Muscle layer of colon (tissue), 2 donors: ENCODE measurements around the gene CRYZ.
"Not testable (repeated sequence)": the region's sequence is repeated elsewhere in the genome, so short reads cannot be mapped to it uniquely, and the experiment has no call there.

Experiments used
- H3K27ac ChIP-seq: one replicate; pipeline ENCODE4 v1.7.0; 2013; ENCODE audit warnings: low read depth, mild to moderate bottlenecking, low read length, moderate library complexity
- H3K27me3 ChIP-seq, 2 donors: one replicate each; pipeline ENCODE4 v1.7.0; 2013; ENCODE audit warnings: low read length in 2 of 2, mild to moderate bottlenecking in 2 of 2; ENCODE audit not compliant: insufficient read depth in 2 of 2, control insufficient read depth in 1 of 2
- H3K36me3 ChIP-seq: one replicate; pipeline ENCODE4 v1.7.0; 2013; ENCODE audit warnings: mild to moderate bottlenecking, low read length; ENCODE audit not compliant: insufficient read depth
- H3K4me1 ChIP-seq: one replicate; pipeline ENCODE4 v1.7.0; 2013; ENCODE audit warnings: mild to moderate bottlenecking, low read length; ENCODE audit not compliant: insufficient read depth
- H3K4me3 ChIP-seq, 2 donors: one replicate each; pipeline ENCODE4 v1.7.0; 2013; ENCODE audit warnings: low read length in 2 of 2, low read depth in 1 of 2, mild to moderate bottlenecking in 1 of 2, moderate library complexity in 1 of 2
- H3K9ac ChIP-seq: one replicate; pipeline ENCODE4 v1.7.0; 2013; ENCODE audit warnings: low read length
- H3K9me3 ChIP-seq: one replicate; pipeline ENCODE4 v1.7.0; 2013; ENCODE audit warnings: mild to moderate bottlenecking, low read length
- donor health status: abdominal sarcoma.
- donor health status: Adenocarcinoma of cecum.

CRYZ gene

GRCh38 chr1:74755475-74755874 is 22.6 kb upstream of the CRYZ start:
- H3K9me3 ChIP-seq = no peaks in the 10 kb centered on the region
- no peak overlapping the region for H3K9ac ChIP-seq
- no peaks in the 10 kb centered on the region for H3K27me3 ChIP-seq
- H3K27ac ChIP-seq = no peak overlapping the region
- no peaks in the 10 kb centered on the region for H3K4me1 ChIP-seq
- peaks cover 49% of the 10 kb centered on the region for H3K36me3 ChIP-seq
- no peak overlapping the region for H3K4me3 ChIP-seq

- no peaks in the 10 kb centered on the region for H3K27me3 ChIP-seq
- H3K36me3 ChIP-seq = peaks cover 56% of the 10 kb centered on the region
- no peak overlapping the region for H3K4me3 ChIP-seq
- H3K27ac ChIP-seq = no peak overlapping the region
- no peaks in the 10 kb centered on the region for H3K9me3 ChIP-seq
- H3K4me1 ChIP-seq = no peaks in the 10 kb centered on the region
- H3K9ac ChIP-seq = no peak overlapping the region
Observed at GRCh38 chr1:74753104-74753503, 20.3 kb upstream of the CRYZ start.

DNA sequence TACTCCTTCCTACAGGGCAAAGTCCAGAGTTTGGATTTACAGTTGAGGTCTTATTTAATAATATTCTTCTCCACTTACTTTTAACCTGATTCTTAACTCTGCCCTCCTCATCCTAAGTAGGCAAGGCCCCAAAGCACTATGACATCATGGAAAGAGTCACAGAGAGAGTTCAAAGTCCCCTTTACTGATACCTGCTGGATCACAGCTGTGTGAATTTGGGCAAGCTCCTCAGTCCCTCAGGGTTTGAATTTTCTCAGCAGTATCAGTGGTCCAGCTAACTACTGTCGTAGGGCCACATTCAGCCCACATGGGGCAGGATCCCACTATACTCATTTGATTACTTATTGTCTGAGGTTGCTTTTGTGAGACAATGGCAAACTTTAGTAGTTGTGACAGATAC is 16.1 kb upstream of the CRYZ start:
- Histone ChIP-seq H3K9ac (no peak overlapping the region), H3K9me3 (no peaks in the 10 kb centered on the region), H3K4me1 (no peaks in the 10 kb centered on the region), H3K4me3 (no peak overlapping the region), H3K27me3 (no peaks in the 10 kb centered on the region), H3K27ac (no peak overlapping the region), H3K36me3 (peaks cover 38% of the 10 kb centered on the region)

DNA sequence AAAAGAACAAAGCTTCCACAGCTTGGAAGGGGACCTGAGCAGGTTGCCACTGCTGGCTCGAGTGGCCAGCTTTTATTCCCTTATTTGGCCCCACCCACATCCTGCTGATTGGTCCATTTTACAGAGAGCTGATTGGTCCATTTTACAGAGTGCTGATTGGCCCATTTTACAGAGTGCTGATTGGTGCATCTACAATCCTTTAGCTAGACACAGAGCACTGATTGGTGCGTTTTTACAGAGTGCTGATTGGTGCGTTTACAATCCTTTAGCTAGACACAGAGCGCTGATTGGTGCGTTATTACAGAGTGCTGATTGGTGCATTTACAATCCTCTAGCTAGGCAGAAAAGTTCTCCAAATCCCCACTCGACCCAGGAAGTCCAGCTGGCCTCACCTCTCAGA is 12.4 kb upstream of the CRYZ start:
- H3K9ac ChIP-seq, H3K4me1 ChIP-seq, H3K4me3 ChIP-seq, H3K27ac ChIP-seq, H3K27me3 ChIP-seq, H3K9me3 ChIP-seq: not testable (repeated sequence)
- peaks cover 39% of the 10 kb centered on the region for H3K36me3 ChIP-seq

DNA sequence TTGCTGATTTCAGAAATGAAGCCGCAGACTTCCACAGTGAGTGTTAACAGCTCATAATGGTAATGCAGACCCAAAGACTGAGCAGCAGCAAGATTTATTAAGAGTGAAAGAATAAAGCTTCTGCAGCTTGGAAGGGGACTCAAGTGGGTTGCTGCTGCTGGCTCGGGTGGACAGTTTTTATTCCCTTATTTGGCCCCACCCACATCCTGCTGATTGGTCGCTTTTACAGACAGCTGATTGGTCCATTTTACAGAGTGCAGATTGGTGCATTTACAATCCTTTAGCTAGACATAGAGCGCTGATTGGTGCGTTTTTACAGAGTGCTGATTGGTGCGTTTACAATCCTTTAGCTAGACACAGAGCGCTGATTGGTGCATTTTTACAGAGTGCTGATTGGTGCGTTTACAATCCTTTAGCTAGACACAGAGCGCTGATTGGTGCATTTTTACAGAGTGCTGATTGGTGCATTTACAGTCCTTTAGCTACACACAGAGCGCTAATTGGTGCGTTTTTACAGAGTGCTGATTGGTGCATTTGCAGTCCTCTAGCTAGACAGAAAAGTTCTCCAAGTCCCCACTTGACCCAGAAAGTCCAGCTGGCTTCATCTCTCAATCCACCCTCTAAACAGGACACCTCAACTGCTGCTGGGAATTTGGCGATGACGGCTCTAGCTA is 7.6 kb upstream of the CRYZ start:
- H3K27ac ChIP-seq, H3K9ac ChIP-seq, H3K4me3 ChIP-seq, H3K27me3 ChIP-seq, H3K9me3 ChIP-seq, H3K4me1 ChIP-seq: not testable (repeated sequence)
- peaks cover 43% of the 10 kb centered on the region for H3K36me3 ChIP-seq

DNA sequence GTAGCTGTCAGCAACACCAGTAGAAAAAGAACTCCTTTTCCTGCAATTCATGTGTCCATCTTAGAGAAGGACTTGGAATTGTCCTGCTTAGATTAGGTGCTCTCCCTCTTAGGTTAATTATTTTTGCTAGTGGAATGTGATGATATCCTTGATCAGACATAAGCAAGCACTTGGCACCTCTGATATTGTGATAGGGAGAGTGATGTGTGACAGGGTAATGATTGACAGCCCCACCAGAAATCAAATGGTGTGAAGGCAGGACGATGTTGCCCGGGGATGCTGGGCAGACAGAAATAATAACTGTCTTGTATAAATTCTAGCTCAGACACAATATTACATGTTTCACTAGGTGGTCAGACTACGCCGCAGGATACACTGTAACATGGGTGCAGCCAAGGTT is 4.5 kb upstream of the CRYZ start:
- Histone ChIP-seq H3K4me1 (peaks cover 12% of the 10 kb centered on the region), H3K27ac (no peak overlapping the region), H3K27me3 (no peaks in the 10 kb centered on the region), H3K9me3 (no peaks in the 10 kb centered on the region), H3K36me3 (peaks cover 38% of the 10 kb centered on the region), H3K4me3 (no peak overlapping the region), H3K9ac (no peak overlapping the region)

DNA sequence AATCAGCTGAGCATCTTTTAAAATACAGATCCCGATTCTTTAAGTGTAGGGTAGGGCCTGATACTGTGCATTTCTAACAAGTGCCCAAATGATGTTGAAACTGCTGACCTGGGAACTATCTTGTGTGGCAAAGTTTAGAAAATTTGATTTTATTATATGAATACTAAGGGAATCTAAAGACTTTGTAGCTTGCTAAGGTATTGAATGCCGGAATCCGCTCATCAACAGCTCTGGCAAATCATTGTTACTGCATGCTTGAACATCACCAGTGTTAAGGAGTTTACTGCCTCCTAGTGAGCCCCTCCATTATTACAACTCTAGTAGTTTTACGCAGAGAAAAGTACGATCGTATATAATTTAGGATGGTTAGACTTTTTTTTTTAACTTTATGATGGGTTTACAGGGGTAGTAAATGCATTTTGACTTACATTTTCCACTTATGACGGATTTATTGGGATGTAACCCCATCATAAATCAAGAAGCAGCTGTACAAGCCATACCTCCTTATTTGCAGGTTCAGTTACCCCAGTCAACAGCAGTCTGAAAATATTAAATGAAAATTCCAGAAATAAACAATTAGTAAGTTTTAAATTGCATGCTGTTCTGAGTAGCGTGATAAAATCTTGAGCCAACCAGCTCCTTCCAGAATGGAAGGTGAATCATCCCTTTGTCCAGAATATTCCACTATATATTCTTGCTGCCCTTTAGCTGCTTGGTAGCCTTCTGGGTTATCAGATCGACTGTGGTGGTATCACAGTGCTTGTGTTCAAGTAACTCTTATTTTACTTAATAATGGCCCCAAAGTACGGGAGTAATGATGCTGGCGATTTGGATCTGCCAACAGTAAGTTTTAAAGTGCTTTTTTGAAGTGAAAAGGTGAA is 994 bp upstream of the CRYZ start:
- peaks cover 34% of the 10 kb centered on the region for H3K4me1 ChIP-seq

DNA sequence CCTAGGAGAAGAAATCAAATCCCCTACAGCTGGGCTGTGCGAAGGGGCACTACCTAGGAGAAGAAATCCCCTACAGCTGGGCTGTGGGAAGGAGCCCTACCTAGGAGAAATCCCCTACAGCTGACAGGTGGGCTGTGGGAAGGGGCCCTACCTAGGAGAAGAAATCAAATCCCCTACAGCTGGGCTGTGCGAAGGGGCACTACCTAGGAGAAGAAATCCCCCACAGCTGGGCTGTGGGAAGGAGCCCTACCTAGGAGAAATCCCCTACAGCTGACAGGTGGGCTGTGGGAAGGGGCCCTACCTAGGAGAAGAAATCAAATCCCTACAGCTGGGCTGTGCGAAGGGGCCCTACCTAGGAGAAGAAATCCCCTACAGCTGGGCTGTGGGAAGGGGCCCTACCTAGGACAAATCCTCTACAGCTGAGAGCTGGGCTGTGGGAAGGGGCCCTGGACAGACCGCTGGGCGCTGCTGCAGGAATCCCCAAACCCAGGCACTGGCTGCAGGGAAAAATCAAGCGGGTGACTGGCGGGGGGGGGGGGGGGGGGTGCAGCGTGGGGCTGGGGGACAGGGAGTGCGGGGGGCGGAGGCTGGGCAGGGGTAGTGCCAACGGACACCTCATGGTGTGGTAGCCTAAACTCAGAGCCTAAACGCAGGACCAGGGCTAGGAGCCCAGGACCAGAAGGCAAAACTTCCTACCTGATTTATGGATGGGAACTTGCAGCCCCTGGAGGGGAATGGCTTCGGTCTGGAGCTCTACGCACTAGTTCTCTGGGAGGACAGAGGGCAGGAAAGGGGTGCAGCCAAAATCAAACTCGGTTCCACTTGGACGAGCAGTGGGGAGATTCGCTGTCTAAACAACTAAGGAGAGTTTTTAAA is 541 bp downstream of the CRYZ start:
- H3K36me3 ChIP-seq, H3K27me3 ChIP-seq, H3K9me3 ChIP-seq: not testable (repeated sequence)
- Histone ChIP-seq H3K4me3 (peak overlapping the region; percentile 72 to 94), H3K27ac (peak overlapping the region; percentile 85), H3K9ac (peak overlapping the region; percentile 89), H3K4me1 (peaks cover 34% of the 10 kb centered on the region)

More for the DNA sequence above, 994 bp upstream of the CRYZ start:
- Histone ChIP-seq H3K27me3 (no peaks in the 10 kb centered on the region), H3K27ac (peak overlapping the region; percentile 85), H3K4me3 (peak overlapping the region; percentile 72 to 94), H3K36me3 (peaks cover 14% of the 10 kb centered on the region), H3K9ac (peak overlapping the region; percentile 89), H3K9me3 (no peaks in the 10 kb centered on the region)

DNA sequence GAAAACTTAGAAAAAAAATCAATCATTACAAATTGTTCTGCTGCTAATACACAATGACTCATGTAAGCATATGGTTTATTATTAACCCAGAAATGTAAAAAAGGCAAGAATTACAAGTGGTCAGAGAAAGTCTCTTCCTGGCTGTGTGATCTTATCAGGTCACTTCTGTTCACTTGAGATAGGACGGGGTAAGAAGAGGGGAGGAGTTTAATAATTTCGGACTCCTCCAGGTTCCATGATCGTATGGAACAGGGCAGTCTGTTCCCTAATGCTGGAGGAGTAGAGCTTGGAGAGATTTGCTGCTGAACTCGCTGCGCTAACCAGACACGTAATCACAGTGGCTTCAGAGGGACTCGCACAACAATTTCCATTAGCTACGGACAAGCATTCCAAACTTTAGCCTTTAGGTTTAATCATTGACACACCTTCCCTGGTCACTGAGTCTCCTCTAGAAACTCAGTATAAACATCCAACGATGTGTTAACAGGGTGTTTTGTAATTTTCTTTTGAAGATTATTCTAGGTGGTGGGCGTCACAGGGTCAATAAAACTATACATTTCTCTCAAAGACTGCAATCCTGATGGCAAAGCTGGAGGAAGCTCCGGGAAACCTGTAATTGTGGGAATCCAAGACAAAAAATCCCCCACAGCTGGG is 1.3 kb downstream of the CRYZ start:
- H3K27me3 ChIP-seq = no peaks in the 10 kb centered on the region
- no peaks in the 10 kb centered on the region for H3K9me3 ChIP-seq
- peaks cover 34% of the 10 kb centered on the region for H3K4me1 ChIP-seq
- peak overlapping the region in 1 of 2 donors; percentile 94 for H3K4me3 ChIP-seq
- no peak overlapping the region for H3K27ac ChIP-seq
- peaks cover 4% of the 10 kb centered on the region for H3K36me3 ChIP-seq
- no peak overlapping the region for H3K9ac ChIP-seq

- H3K4me3 ChIP-seq = no peak overlapping the region
- no peaks in the 10 kb centered on the region for H3K27me3 ChIP-seq
- H3K9ac ChIP-seq = no peak overlapping the region
- peaks cover 4% of the 10 kb centered on the region for H3K36me3 ChIP-seq
- H3K27ac ChIP-seq = no peak overlapping the region
- peaks cover 34% of the 10 kb centered on the region for H3K4me1 ChIP-seq
- no peaks in the 10 kb centered on the region for H3K9me3 ChIP-seq
Observed at GRCh38 chr1:74729741-74730478, 2.9 kb downstream of the CRYZ start.
